ENCODE measurements around the gene CA5A. TPM values are rescaled to one million over a fixed set of nuclear protein-coding genes. Genes with fewer than 3 reads are reported as not detected.
"Not testable (repeated sequence)": the region's sequence is repeated elsewhere in the genome, so short reads cannot be mapped to it uniquely, and the experiment has no call there.

CA5A gene
- total RNA-seq, 1 experiment from 2014 or later, result not detected

DNA sequence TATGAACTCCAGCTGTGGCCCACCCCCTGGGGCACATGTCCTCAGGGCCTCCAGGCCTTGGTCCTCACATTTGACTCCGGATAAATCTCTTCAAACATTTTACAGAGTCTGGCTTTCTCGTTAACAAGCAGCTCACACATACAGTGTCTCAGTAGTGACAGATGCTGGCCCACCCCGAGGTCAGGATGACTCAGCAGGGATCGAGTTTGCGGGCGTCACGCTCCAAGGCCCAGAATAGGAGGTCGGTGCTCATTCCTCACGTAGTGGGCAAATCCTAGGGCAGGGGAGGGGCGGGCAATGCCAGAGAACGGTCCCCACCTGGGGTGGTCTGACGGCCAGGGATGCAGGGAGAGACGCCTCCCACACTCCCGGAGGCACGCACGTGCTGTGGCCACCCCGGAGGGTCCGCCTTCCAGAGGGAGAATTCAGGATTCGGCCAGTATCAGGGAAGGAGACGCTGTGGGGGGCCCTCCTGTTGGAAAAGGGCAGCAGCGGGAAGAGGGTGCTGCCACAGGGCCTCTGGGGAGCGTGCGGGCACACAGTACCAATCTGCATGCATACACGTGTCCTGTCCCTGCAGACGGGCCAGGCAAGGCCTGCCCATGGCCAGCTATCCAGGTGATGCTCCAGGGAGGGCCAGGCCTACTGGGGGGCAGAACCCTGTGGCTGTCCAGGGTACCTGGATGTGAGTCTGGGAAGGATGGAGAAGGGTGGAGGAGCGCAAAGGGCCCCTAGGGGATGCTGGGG lies 75.6 kb downstream of the CA5A start:
- Mint-ChIP-seq H3K4me1 (ENCODE audit: insufficient read depth, unreplicated experiment) (peaks cover 38% of the 10 kb centered on the region), H3K36me3 (ENCODE audit: insufficient read depth, unreplicated experiment) (peaks cover 84% of the 10 kb centered on the region), H3K27me3 (ENCODE audit: insufficient read depth, unreplicated experiment) (no peaks in the 10 kb centered on the region), H3K4me3 (ENCODE audit: unreplicated experiment) (peak overlapping the region; percentile 67), H3K9me3 (ENCODE audit: unreplicated experiment) (no peaks in the 10 kb centered on the region), H3K27ac (ENCODE audit: low read depth, unreplicated experiment) (peak overlapping the region; percentile 75)
- intact Hi-C loops (cut with micrococcal nuclease), result no loop called here
- DNase-seq (ENCODE audit: unreplicated experiment), result peak; percentile 72
- TF ChIP-seq CTCF (IDR thresholded peaks at IDR 0.05; ENCODE audit: unreplicated experiment), result no peak
- ChIA-PET CTCF (interaction anchor here (0.5 to 1.8 kb wide), 5 partner anchors 9 to 91 kb away, joined by 3 to 8 read pairs (median 4); no protein-coding TSS in a partner anchor), POLR2A (interaction anchor here (2.1 to 14.0 kb wide), 5 partner anchors 6 to 71 kb away, joined by 9 to 220 read pairs (median 9); partner anchors contain the start of gene SLC7A5)
- BruUV-seq (replicated peaks), result no TSS peak

DNA sequence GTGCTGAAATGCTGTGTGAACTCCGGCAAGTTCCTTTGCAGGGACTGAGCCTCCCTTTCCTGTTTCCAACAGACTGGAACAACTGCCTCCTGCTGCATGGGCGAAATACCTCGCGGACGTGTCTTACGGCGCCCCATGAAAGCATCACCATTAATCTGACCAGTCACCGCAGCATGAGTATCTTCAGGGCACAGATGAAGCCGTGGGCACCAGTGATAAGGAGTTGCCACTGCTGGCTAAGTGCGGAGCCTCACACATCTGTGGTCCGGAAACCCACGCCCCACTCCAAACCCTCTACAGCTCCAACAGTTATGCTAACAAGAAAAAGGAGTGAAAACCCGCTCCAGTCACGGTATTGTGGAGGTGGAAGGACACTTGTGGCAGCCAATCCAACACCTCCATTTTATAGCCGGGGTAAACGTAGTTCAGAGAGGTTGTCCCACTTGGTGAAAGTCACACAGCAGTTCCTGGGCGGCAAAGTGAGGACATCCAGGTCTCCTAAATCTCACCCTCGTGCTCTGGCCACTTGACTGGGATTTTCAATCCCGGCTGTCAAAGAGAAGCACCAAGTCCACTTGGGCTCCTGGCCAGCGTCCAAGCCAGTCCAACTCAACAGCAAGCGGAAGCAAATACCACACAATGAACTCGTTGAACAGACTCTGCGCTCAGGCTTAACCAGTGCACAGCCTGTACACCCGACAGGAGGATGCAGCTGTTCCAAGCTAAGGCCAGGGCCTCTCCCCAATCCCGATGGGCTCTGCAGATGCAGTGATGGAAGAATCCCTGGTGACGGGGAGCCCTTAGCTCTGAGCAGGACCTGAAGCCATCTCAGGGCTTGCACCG lies 78.0 kb downstream of the CA5A start:
- peaks cover 39% of the 10 kb centered on the region for H3K4me1 Mint-ChIP-seq (ENCODE audit: insufficient read depth, unreplicated experiment)
- intact Hi-C loops (cut with micrococcal nuclease); H3K9me3 Mint-ChIP-seq (ENCODE audit: unreplicated experiment); H3K4me3 Mint-ChIP-seq (ENCODE audit: unreplicated experiment); H3K27me3 Mint-ChIP-seq (ENCODE audit: insufficient read depth, unreplicated experiment); H3K27ac Mint-ChIP-seq (ENCODE audit: low read depth, unreplicated experiment); BruUV-seq (replicated peaks): not testable (repeated sequence)
- peaks cover 75% of the 10 kb centered on the region for H3K36me3 Mint-ChIP-seq (ENCODE audit: insufficient read depth, unreplicated experiment)
- ChIA-PET CTCF (interaction anchor here (0.9 to 1.8 kb wide), 5 partner anchors 9 to 90 kb away, joined by 3 to 8 read pairs (median 5); no protein-coding TSS in a partner anchor), POLR2A (interaction anchor here (0.7 to 14.0 kb wide), 6 partner anchors 8 to 68 kb away, joined by 4 to 220 read pairs (median 9); partner anchors contain the start of gene SLC7A5)
- DNase-seq (ENCODE audit: unreplicated experiment), result peak; percentile 38

GRCh38 chr16:87856791-87857228 lies 79.5 kb downstream of the CA5A start:
- POLR2A ChIA-PET, result interaction anchor here (1.1 to 14.0 kb wide), 6 partner anchors 10 to 369 kb away, joined by 3 to 220 read pairs (median 6); partner anchors contain the start of gene SLC7A5
- Mint-ChIP-seq H3K36me3 (ENCODE audit: insufficient read depth, unreplicated experiment) (peaks cover 78% of the 10 kb centered on the region), H3K9me3 (ENCODE audit: unreplicated experiment) (no peaks in the 10 kb centered on the region), H3K27ac (ENCODE audit: low read depth, unreplicated experiment) (peak overlapping the region; percentile 39), H3K4me3 (ENCODE audit: unreplicated experiment) (peak overlapping the region; percentile 16), H3K27me3 (ENCODE audit: insufficient read depth, unreplicated experiment) (no peaks in the 10 kb centered on the region), H3K4me1 (ENCODE audit: insufficient read depth, unreplicated experiment) (peaks cover 40% of the 10 kb centered on the region)
- no peak for DNase-seq (ENCODE audit: unreplicated experiment)
- no peak for TF ChIP-seq CTCF (IDR thresholded peaks at IDR 0.05; ENCODE audit: unreplicated experiment)
- CTCF ChIA-PET, result interaction anchor here (0.5 to 2.9 kb wide), 6 partner anchors 9 to 77 kb away, joined by 3 to 14 read pairs (median 5); no protein-coding TSS in a partner anchor
- intact Hi-C loops (cut with micrococcal nuclease), result no loop called here
- no TSS peak for BruUV-seq (replicated peaks)

- TF ChIP-seq CTCF (IDR thresholded peaks at IDR 0.05; ENCODE audit: unreplicated experiment), result no peak
- ChIA-PET CTCF (interaction anchor here (0.5 to 2.9 kb wide), 4 partner anchors 15 to 77 kb away, joined by 3 to 14 read pairs (median 4); no protein-coding TSS in a partner anchor), POLR2A (interaction anchor here (1.1 to 14.0 kb wide), 5 partner anchors 11 to 77 kb away, joined by 3 to 220 read pairs (median 8); partner anchors contain the start of gene SLC7A5)
- Mint-ChIP-seq H3K36me3 (ENCODE audit: insufficient read depth, unreplicated experiment) (peaks cover 84% of the 10 kb centered on the region), H3K4me1 (ENCODE audit: insufficient read depth, unreplicated experiment) (peaks cover 42% of the 10 kb centered on the region), H3K27me3 (ENCODE audit: insufficient read depth, unreplicated experiment) (no peaks in the 10 kb centered on the region), H3K27ac (ENCODE audit: low read depth, unreplicated experiment) (peak overlapping the region; percentile 39), H3K4me3 (ENCODE audit: unreplicated experiment) (no peak overlapping the region), H3K9me3 (ENCODE audit: unreplicated experiment) (no peaks in the 10 kb centered on the region)
- DNase-seq (ENCODE audit: unreplicated experiment), result no peak
- BruUV-seq (replicated peaks), result no TSS peak
- intact Hi-C loops (cut with micrococcal nuclease), result no loop called here
These were observed 80.2 kb downstream of the CA5A start for GRCh38 chr16:87855852-87856715.

All from MCF 10A (cell line).